Measurements from ENCODE around the gene WDR27.

DNA sequence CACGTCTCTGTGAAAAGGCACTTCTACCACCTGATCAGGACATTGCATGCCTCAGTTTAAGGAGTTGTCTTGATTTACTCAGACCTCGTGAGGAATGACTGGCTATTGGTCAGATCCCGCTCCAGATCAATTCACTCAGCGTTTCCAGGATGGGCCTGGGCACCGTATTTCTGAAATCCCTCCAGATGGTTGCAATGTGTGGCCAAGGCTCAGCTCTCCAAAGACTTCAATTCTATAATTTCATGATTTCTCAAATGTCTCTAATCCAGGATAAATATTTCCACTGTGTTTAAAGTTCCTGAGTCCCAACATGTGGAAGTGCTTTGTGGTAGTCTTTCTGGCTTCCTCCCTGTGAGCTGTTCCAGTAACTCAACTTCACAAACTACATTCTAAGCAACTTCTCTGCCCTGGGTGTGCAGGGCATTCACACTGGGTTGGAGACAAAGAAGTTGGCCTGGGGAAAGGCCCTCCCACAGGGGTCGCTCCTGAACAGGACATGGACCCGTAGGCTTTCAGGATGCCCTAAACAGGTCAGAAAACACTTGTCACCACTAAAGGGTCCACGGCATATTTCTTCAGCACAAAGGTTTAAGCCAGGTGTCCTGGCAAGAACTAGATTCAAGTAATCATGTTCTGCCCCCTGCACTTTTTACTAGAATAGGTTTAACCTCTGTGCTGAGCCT is 212.1 kb downstream of the WDR27 start:
- TF ChIP-seq SMC3 (IDR thresholded peaks at IDR 0.05) (no peak), SREBF2 (IDR thresholded peaks at IDR 0.05) (no peak), EP300 (IDR thresholded peaks at IDR 0.05) (no peak), KDM5A (IDR thresholded peaks at IDR 0.05) (no peak), POLR2AphosphoS2 (conservative IDR thresholded peaks at IDR 0.05; ENCODE audit: low read length) (no peak), ZFP36 (IDR thresholded peaks at IDR 0.05; ENCODE audit: borderline replicate concordance, partially characterized antibody) (no peak)
- TF ChIP-seq, protein P1, sequence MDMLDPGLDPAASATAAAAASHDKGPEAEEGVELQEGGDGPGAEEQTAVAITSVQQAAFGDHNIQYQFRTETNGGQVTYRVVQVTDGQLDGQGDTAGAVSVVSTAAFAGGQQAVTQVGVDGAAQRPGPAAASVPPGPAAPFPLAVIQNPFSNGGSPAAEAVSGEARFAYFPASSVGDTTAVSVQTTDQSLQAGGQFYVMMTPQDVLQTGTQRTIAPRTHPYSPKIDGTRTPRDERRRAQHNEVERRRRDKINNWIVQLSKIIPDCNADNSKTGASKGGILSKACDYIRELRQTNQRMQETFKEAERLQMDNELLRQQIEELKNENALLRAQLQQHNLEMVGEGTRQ (IDR thresholded peaks at IDR 0.05), result no peak
- TF ChIP-seq, protein P2, sequence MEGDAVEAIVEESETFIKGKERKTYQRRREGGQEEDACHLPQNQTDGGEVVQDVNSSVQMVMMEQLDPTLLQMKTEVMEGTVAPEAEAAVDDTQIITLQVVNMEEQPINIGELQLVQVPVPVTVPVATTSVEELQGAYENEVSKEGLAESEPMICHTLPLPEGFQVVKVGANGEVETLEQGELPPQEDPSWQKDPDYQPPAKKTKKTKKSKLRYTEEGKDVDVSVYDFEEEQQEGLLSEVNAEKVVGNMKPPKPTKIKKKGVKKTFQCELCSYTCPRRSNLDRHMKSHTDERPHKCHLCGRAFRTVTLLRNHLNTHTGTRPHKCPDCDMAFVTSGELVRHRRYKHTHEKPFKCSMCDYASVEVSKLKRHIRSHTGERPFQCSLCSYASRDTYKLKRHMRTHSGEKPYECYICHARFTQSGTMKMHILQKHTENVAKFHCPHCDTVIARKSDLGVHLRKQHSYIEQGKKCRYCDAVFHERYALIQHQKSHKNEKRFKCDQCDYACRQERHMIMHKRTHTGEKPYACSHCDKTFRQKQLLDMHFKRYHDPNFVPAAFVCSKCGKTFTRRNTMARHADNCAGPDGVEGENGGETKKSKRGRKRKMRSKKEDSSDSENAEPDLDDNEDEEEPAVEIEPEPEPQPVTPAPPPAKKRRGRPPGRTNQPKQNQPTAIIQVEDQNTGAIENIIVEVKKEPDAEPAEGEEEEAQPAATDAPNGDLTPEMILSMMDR (IDR thresholded peaks at IDR 0.05), result no peak
- TF ChIP-seq, protein P3, sequence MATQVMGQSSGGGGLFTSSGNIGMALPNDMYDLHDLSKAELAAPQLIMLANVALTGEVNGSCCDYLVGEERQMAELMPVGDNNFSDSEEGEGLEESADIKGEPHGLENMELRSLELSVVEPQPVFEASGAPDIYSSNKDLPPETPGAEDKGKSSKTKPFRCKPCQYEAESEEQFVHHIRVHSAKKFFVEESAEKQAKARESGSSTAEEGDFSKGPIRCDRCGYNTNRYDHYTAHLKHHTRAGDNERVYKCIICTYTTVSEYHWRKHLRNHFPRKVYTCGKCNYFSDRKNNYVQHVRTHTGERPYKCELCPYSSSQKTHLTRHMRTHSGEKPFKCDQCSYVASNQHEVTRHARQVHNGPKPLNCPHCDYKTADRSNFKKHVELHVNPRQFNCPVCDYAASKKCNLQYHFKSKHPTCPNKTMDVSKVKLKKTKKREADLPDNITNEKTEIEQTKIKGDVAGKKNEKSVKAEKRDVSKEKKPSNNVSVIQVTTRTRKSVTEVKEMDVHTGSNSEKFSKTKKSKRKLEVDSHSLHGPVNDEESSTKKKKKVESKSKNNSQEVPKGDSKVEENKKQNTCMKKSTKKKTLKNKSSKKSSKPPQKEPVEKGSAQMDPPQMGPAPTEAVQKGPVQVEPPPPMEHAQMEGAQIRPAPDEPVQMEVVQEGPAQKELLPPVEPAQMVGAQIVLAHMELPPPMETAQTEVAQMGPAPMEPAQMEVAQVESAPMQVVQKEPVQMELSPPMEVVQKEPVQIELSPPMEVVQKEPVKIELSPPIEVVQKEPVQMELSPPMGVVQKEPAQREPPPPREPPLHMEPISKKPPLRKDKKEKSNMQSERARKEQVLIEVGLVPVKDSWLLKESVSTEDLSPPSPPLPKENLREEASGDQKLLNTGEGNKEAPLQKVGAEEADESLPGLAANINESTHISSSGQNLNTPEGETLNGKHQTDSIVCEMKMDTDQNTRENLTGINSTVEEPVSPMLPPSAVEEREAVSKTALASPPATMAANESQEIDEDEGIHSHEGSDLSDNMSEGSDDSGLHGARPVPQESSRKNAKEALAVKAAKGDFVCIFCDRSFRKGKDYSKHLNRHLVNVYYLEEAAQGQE (IDR thresholded peaks at IDR 0.05), result no peak
